GM21515 (cell line): Measurements from ENCODE around the gene SRF.
"Not testable (repeated sequence)": the region's sequence is repeated elsewhere in the genome, so short reads cannot be mapped to it uniquely, and the experiment has no call there.

Source experiments
- ATAC-seq: cut with Tn5 transposase; IDR thresholded peaks from one replicate; pipeline ENCODE4 v1.9.1; 2021; ENCODE audit not compliant: unreplicated experiment

The SRF gene

DNA sequence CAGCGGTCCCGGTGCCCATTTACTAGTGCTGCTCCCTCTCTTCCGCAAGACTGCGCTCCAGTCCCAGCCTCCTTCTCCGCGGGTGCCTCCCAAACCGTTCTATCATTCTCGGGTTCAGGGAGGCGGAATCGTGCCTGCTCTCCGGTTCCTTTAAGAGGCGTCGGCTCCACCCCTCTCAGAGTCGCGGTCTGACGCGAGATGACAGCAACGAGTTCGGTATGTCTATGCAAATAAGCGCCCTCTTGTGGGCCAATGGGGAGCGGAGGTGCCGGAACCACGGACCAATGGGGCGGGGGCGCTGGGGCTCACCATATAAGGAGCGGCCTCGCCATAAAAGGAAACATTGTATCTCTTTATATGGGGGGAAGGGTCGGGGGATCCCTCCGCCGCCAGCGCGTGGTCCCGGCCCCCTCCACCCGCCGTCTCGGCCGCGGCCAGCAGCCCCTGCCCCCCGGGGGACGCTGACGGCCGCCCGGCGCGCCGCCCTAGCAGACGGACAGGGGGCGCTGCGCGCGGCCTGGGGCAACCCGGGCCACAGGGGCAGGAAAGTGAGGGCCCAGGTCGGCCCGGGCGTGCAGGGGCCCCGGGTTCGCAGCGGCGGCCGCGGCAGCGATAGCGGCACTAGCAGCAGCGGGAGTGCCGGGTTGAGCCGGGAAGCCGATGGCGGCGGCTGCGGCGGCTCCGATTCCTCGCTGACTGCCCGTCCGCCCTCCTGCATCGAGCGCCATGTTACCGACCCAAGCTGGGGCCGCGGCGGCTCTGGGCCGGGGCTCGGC, at the start of gene SRF:
Gene SRF, plus strand, starts transcription at position 339 of the 776 bp plus-strand sequence. Its CDS starts 388 bp downstream, at position 727.
- peak; percentile 54 for ATAC-seq

- no peak for ATAC-seq
These were observed 48.9 kb upstream of the SRF start for GRCh38 chr6:43122146-43122545.

GRCh38 chr6:43123461-43124314, 47.4 kb upstream of the SRF start:
- no peak for ATAC-seq

GRCh38 chr6:43124481-43124880, 46.6 kb upstream of the SRF start:
- no peak for ATAC-seq

- ATAC-seq: no peak
These were observed 46.0 kb upstream of the SRF start for GRCh38 chr6:43125119-43125518.

DNA sequence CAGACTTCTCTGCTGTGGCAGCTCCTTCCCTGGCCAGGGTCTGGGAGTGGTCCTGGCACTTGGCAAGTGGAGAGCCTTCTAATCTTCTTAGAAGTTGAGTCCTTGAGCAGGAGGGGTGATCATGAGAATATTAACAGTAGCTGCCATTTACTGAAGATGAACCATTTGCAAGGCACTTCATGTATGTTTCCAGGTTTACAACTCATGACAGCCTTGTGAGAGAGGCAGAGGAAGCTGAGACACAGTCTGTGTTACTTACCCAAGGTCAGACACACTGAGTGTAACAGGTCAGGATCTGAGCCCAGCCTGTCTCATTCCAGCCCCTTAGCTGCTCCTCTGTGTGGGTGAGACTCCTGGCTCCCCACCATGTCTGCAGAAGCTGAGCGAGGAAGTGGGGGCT, 45.5 kb upstream of the SRF start:
- no peak for ATAC-seq

DNA sequence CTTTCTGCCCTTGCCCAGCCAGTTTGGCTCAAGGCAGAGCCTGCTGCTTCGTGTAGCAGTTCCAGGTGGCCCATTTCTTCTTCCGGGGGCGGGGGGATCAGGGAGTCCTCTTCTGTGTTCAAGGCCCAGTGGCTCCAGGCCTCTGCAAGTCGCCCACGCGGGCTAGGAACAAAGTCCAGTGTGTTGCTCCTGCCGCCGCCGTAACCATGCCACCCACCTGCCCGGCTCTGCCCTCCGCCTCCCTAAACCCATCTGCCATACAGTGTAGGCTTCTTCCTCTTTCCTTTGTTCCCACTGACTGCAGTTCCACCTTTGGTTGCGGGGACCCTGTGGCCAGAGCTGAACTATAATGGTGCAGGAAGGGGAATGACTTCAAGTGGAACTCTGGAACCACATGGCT, 43.9 kb upstream of the SRF start:
- ATAC-seq: no peak

DNA sequence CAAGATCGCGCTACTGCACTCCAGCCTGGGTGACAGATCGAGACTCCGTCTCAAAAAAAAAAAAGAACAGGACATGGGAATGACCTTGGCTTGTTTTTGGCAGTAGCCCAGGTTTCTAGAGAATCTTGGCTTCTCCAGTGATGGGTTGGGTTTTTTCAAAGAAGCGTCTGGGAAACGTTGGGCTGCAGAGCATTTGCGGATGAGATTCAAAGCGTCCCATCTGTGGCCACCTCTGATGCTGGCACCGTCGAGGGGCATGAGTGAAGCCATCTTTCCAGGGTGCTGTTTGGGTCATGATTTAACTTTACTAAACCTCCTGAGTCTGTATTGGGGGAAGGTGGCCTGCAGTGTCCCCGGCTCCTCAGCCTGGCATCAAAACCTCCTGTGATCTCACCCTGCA, 43.2 kb upstream of the SRF start:
- ATAC-seq: no peak

GRCh38 chr6:43128926-43129325, 42.1 kb upstream of the SRF start:
- no peak for ATAC-seq

DNA sequence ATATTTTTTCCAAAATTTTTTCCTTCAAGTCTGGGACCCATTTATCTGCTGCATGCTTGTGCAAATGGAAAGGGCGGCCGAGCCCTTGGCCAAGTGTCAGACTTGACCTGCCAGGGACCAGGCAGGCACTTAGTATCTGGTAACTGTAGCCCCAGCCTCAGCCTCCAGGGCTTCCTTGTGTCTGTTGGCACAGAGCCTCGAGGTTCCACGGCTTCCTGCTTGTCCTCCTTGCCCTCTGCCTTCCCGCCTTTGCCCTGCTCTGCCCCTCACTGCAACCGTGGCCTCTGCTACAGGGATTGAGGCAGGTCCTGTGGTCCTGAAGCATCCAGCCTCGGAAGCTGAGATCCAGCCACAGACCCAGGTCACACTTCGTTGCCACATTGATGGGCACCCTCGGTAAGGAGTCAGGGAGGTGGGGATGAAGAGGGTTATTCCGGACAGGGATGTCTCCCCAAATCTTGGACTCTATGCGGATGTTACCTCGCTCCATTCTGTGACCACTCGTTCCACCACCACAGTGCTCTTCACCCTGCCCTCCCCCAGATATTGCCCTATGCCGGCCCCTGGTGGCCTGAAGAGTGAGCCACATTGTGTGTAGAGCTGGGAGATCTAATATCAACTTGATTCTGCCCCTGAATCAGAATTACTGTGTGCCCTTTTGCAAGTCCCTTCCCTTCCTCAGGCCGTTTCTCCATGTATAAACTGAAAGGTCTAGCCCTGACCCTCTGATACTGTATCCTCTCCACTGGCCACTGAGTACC, 41.5 kb upstream of the SRF start:
- no peak for ATAC-seq

DNA sequence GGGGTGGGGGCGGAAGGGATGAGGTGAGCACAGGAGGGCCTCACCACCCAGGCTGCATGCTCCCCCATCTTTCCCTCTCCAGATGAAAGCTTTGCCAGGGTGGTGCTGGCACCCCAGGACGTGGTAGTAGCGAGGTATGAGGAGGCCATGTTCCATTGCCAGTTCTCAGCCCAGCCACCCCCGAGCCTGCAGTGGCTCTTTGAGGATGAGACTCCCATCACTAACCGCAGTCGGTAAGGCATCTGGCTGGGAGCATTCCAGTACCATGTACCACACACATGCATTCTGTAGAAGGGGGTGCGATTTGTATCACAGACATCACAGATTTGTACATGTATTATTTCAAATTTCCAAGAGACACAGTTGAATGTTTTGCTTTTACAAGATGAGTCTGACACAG, 40.6 kb upstream of the SRF start:
- no peak for ATAC-seq

- ATAC-seq: not testable (repeated sequence)
These were observed 39.7 kb upstream of the SRF start for GRCh38 chr6:43131379-43131778.

- ATAC-seq: no peak
These were observed 32.8 kb upstream of the SRF start for GRCh38 chr6:43138267-43138666.

GRCh38 chr6:43139973-43140372, 31.1 kb upstream of the SRF start:
- not testable (repeated sequence) for ATAC-seq

DNA sequence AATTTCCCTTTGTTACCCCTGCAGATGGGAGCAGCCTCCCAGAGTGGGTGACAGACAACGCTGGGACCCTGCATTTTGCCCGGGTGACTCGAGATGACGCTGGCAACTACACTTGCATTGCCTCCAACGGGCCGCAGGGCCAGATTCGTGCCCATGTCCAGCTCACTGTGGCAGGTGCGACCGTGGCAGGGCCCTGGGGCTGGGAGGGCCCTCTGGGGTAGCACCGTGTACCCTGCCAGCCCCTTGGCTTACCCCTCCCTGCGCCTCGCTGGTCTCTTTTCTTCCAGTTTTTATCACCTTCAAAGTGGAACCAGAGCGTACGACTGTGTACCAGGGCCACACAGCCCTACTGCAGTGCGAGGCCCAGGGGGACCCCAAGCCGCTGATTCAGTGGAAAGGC, 29.4 kb upstream of the SRF start:
- no peak for ATAC-seq

DNA sequence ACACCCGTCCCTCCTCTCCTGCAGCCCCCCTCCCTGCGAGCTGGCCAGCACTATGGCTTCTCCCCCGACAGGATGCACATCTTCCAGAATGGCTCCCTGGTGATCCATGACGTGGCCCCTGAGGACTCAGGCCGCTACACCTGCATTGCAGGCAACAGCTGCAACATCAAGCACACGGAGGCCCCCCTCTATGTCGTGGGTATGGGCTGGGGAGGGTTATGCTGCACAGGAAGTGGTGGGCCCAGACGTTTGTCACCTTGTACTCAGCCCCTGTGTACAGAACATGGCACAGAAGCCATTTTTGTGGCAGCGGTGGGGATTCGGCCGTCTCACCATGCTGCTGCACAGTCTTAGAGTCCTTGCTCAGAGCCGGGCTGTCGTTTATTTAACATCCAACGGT, 29.0 kb upstream of the SRF start:
- ATAC-seq: no peak

GRCh38 chr6:43143235-43144128, 27.6 kb upstream of the SRF start:
- ATAC-seq: peak; percentile 68

DNA sequence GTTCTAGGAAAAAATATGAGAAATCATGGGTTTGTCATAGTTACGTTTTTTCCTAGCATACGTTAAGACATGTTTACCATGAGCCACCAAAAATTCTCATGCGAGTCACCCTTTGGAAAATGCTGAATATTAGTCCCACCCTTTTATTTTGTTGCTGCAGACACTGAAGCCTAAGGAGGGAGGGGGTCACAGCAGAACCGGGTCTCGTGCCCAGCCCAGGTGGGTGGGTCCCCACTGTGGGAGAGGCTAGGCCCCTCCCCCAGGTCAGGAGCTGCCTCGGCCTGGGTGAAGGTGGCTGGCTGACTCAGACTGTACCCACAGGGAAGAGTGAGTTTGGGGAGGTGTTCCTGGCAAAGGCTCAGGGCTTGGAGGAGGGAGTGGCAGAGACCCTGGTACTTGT, 26.2 kb upstream of the SRF start:
- no peak for ATAC-seq

DNA sequence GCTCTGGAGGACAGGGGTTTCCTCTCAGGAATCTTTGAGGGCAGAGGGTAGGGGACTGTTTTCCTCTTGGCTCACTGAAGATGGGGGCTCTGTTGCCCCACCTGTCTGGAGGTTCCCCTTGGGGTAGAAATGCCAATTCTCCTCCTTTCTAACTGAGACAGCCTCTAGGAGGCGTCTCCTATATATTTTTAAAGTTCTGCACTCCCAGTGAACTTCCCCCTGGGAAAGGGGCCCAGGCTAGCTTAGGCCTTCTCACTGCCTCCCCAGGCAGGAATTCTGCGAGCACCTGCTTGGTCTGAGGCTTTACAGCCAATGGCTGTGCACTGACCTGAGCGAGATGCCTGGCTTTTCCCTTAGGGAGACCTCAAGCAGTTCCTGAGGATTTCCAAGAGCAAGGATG, 24.8 kb upstream of the SRF start:
- ATAC-seq: no peak
